Sigmoid colon (tissue), 4 donors: ENCODE results near the gene SYNPO2.

ENCODE experiments used
- CTCF ChIP-seq, 4 experiments: fragments of 450-650 bp in 3 of 4; fragments of 200-600 bp in 1 of 4; IDR thresholded peaks; one replicate each; pipeline ENCODE4 v1.5.1; 2016 to 2019; ENCODE audit warnings: antibody characterized with exemption in 4 of 4, mild to moderate bottlenecking in 3 of 4, moderate library complexity in 2 of 4
- EP300 ChIP-seq, 4 donors: sonication (generic); formaldehyde crosslinking; IDR thresholded peaks; one replicate each; pipeline ENCODE4 v1.6.1; 2017; ENCODE audit warnings: antibody characterized with exemption in 4 of 4

GRCh38 chr4:118879409-118879808 lies 9.2 kb upstream of the SYNPO2 start:
- TF ChIP-seq CTCF (IDR thresholded peaks at IDR 0.05) (no peak), EP300 (IDR thresholded peaks at IDR 0.05) (no peak)
